PFSK-1 (cell line): ENCODE data around the gene C5AR1.

Experiments
- REST ChIP-seq, 2 experiments: IDR thresholded peaks; 2 replicates each; pipeline versions ENCODE4 v1.6.1 to v1.8.0; 2011 to 2012; ENCODE audit warnings: low read depth in 2 of 2, low read length in 2 of 2, control low read depth in 1 of 2, inconsistent platforms in 1 of 2, mild to moderate bottlenecking in 1 of 2, moderate library complexity in 1 of 2; ENCODE audit not compliant: insufficient read depth in 1 of 2
- SIN3A ChIP-seq: IDR thresholded peaks from 2 replicates; pipeline ENCODE4 v1.6.1; 2012; ENCODE audit warnings: mild to moderate bottlenecking, low read length, moderate library complexity, borderline replicate concordance; ENCODE audit not compliant: insufficient read depth
- TAF1 ChIP-seq: IDR thresholded peaks from 2 replicates; pipeline ENCODE4 v1.6.1; 2012; ENCODE audit warnings: low read length, control low read depth, borderline replicate concordance; ENCODE audit not compliant: insufficient read depth

GRCh38 chr19:47280183-47280797 is 29.4 kb upstream of the C5AR1 start:
- TF ChIP-seq SIN3A (no peak), TAF1 (no peak), REST (IDR thresholded peaks at IDR 0.05; ENCODE audit: insufficient read depth in 1 of 2, low read depth in 2 of 2, low read length in 2 of 2) (no peak)
